HUES6 (cell line): ENCODE results near the gene SSBP3.
A peak's percentile ranks its signal among the peaks of the same experiment; 100 is the strongest.

Source experiments
- H3K27ac ChIP-seq: 2 replicates; pipeline ENCODE4 v1.7.0; 2013; ENCODE audit warnings: low read depth, mild to moderate bottlenecking, low read length, inconsistent platforms
- H3K27me3 ChIP-seq: 2 replicates; pipeline ENCODE4 v1.6.1; 2013; ENCODE audit warnings: low read length; ENCODE audit not compliant: control insufficient read depth, insufficient read depth
- H3K36me3 ChIP-seq: 2 replicates; pipeline ENCODE4 v1.6.1; 2013; ENCODE audit warnings: low read length; ENCODE audit not compliant: control insufficient read depth, insufficient read depth
- H3K4me1 ChIP-seq: 2 replicates; pipeline ENCODE4 v1.6.1; 2013; ENCODE audit warnings: low read length; ENCODE audit not compliant: control insufficient read depth, insufficient read depth
- H3K4me3 ChIP-seq: 2 replicates; pipeline ENCODE4 v1.5.1; 2013; ENCODE audit warnings: low read depth, low read length
- H3K9ac ChIP-seq: one replicate; pipeline ENCODE4 v1.6.1; 2013; ENCODE audit warnings: mild to moderate bottlenecking, low read length
- H3K9me3 ChIP-seq: 2 replicates; pipeline ENCODE4 v1.6.1; 2013; ENCODE audit warnings: low read depth, low read length; ENCODE audit not compliant: control insufficient read depth, insufficient read depth

Gene SSBP3

DNA sequence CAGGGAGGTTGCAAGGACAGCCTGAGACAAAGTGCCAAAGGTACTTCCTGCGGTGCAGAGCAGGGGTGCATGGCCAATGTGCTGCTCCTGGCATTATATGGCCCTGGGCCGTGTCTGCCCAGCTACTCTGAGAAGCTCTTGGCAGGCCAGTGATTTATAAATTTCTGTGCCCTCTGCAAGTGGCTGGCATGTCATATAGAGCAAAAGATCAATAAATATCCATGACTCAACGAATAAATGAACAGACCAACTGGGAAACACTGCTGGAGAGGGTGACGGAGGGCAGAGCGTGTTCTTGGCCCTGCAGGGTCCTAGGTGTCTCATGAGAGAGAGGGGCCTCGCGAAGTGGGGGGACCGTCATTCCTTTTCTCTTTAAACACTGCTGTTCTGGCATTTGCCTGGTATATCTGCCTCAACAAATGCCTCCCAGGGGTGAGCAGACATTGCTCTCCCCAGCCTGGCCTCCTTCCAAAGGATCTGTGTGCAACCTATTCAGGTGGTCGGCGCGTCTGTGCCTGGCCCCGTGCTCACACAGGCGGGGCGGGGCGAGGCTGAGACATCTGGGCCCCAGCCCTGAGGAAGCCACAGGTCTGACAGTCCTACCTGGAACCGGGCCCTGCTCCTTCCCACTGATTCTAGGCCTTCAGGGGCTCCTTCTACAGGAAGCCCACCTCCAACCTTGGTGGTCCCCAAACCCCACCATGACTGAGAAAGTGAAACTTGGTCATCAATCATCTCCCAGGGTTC is 123.9 kb downstream of the SSBP3 start:
- Histone ChIP-seq H3K4me3 (no peak overlapping the region), H3K36me3 (peaks cover 17% of the 10 kb centered on the region), H3K27me3 (no peaks in the 10 kb centered on the region), H3K9me3 (no peaks in the 10 kb centered on the region), H3K9ac (no peak overlapping the region), H3K27ac (no peak overlapping the region), H3K4me1 (peaks cover 38% of the 10 kb centered on the region)

DNA sequence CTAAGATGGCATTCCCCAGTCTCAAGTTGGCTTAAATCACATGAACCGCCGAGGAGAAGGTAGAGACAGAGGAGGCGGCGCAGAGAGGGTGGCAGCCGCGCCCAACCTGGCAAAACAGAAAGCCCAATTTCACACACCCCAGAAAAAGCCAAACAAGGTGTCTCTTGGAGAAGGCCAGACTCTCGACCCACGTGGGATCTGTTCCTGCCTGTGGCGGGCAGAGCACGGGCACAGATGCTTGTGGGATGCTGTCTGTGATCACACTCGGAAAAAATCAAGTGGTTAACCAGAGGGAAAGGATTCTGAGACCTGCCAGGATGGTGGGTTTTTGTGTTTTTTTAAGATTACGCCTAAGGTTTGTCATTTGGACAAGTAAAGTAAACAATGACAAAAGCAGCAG is 125.5 kb downstream of the SSBP3 start:
- no peaks in the 10 kb centered on the region for H3K27me3 ChIP-seq
- no peak overlapping the region for H3K9ac ChIP-seq
- H3K9me3 ChIP-seq = no peaks in the 10 kb centered on the region
- H3K4me3 ChIP-seq = no peak overlapping the region
- H3K36me3 ChIP-seq = peaks cover 17% of the 10 kb centered on the region
- peaks cover 26% of the 10 kb centered on the region for H3K4me1 ChIP-seq
- H3K27ac ChIP-seq = no peak overlapping the region

DNA sequence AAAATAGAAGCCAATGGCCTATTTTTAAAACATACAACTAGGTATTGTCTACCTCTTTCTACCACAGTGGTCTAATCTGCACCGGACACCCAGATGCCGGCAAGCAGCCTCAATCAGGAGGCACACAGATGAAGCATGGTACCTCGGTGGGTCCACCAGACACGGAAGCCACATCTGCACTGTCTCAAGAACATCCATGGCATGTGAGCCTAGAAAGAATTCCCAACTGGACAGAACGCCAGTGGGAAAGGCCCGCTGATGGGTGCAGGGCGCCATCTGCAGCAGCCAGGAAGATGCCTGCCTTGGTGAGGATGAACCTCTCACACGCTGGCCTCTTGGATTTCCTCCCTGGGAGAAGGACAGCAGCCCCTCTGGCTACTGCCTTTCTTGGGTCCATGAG is 126.7 kb downstream of the SSBP3 start:
- H3K27ac ChIP-seq = no peak overlapping the region
- no peak overlapping the region for H3K4me3 ChIP-seq
- no peaks in the 10 kb centered on the region for H3K27me3 ChIP-seq
- no peaks in the 10 kb centered on the region for H3K9me3 ChIP-seq
- H3K36me3 ChIP-seq = peaks cover 17% of the 10 kb centered on the region
- peaks cover 27% of the 10 kb centered on the region for H3K4me1 ChIP-seq
- no peak overlapping the region for H3K9ac ChIP-seq

DNA sequence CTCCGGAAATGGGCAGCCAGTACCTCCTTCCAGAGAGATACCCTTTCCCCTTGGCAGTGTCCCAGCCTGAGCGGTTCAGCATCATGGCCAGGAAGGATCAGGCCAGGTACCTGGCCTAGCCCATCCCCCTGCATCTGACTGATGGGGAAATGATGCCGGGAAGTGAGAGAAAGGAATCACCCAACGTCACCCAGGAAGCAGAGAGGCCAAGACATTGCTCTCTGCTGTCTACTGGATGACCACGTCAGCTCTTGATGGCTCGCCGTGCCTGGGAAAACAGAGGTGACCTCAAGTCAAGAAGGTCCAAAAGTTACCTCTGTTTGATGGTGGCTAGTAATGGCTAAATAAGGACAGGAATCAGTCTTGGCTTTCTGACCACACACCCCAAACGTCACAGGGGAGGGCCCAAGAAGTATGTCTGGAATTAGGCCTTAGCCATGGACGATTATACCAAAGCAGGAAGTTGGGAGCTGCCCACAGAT is 127.2 kb downstream of the SSBP3 start:
- H3K4me3 ChIP-seq = no peak overlapping the region
- peaks cover 29% of the 10 kb centered on the region for H3K4me1 ChIP-seq
- peaks cover 17% of the 10 kb centered on the region for H3K36me3 ChIP-seq
- H3K9ac ChIP-seq = no peak overlapping the region
- no peaks in the 10 kb centered on the region for H3K27me3 ChIP-seq
- no peaks in the 10 kb centered on the region for H3K9me3 ChIP-seq
- no peak overlapping the region for H3K27ac ChIP-seq

DNA sequence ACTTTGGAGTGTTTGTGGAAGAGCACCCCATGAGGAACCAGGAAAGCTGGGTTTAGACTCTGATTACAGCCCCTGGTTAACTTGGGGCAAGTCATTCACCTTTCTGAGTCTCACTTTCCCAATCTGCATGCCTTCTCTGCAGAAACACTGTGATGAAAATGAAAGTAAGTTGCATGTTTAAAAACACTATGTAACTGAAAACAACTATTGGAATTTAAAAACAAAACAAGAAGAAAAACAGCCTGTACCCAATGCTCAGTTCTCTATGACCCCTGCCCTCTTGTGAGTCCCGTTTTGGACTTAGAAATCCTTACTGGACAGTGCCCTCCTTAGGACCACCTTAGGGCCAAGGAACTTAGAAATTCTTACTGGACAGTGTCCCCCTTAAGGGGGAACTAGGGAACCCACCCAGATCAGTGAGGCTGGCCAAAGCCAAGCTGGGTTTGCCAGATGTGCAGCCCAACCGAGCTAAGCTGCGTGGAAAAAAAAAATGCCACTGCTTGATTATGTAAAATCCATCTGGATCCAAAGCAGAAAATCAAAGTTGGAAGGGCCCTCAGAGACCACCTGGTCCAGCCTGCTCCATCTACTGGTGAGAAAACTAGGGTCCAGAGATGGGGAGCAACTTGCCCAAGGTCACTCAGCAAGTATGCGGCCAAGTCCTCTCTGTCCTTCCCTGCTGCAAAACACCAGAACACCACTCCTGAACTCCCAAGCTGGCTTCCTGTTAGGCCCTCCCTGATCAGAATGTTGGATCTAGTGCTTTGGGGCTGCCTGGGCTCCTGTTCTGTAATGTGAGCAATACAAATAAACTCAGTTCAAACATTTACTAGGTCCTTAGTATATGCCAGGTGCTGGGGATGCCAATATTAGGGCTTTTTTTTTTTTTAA is 128.5 kb downstream of the SSBP3 start:
- no peak overlapping the region for H3K27ac ChIP-seq
- H3K36me3 ChIP-seq = peaks cover 17% of the 10 kb centered on the region
- H3K27me3 ChIP-seq = no peaks in the 10 kb centered on the region
- H3K9me3 ChIP-seq = no peaks in the 10 kb centered on the region
- H3K9ac ChIP-seq = no peak overlapping the region
- H3K4me3 ChIP-seq = no peak overlapping the region
- H3K4me1 ChIP-seq = peaks cover 34% of the 10 kb centered on the region

DNA sequence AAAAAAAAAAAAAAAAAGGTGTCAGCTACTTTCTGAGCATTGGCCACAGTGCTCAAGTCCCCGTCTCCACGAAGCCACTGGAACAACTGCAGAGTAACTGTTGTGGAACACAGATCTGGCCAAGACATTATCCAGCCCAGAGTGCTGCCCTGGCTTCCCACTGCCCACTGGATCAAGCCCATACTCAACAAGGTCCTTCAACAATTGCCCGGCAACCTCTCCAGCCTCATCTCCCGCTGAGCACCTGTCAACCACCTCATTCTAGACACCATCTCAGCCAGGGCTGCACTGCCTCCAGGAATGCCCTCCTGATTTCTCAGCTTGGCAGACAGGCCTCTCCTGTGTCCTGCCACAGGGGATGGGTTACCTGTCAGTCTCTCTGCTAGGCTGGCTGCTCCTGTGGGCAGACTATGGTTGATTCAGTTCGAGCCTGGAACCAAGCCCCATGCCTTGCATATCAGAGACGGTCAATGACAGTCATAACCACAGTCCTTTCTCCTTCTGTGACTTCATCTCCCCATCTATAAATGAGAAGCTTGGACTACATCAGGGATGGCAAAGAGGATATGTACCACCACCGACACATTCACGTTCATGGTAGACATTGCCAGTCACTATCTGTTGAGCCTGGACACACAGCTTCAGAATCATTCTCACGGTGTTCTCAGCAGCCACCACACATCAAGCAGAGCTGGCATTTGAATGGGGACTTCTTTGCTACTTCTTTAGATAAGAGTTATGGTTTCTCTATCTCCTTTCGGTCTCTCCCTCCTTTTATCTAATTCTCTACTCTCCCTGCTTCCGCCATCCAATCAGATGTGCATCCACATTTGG is 129.4 kb downstream of the SSBP3 start:
- no peak overlapping the region for H3K27ac ChIP-seq
- H3K4me1 ChIP-seq = peaks cover 36% of the 10 kb centered on the region
- no peaks in the 10 kb centered on the region for H3K27me3 ChIP-seq

DNA sequence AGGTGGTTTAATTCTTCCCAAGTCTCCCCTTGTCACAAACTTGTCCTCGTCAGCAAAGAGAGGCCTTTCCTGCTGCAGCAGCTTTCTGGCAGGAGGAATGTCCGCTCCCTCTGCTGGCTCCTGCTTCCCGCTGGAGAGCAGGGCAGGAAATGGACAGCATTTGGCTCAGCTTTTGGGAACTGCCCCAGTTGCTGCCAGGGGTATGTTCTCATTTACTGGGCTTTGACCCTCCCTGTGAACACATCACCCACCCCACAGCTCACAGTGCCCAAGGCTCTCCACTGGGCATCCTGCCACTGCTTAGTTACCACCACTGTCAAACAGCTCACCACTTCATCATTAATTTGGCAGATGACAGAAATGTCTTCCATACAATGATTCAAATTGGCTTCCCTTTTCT is 130.8 kb downstream of the SSBP3 start:
- Histone ChIP-seq H3K27me3 (no peaks in the 10 kb centered on the region), H3K9me3 (no peaks in the 10 kb centered on the region), H3K4me3 (no peak overlapping the region), H3K9ac (no peak overlapping the region), H3K27ac (no peak overlapping the region), H3K36me3 (peaks cover 15% of the 10 kb centered on the region), H3K4me1 (peaks cover 36% of the 10 kb centered on the region)

More for the DNA sequence above, 129.4 kb downstream of the SSBP3 start:
- H3K9ac ChIP-seq = no peak overlapping the region
- H3K36me3 ChIP-seq = peaks cover 17% of the 10 kb centered on the region
- H3K9me3 ChIP-seq = no peaks in the 10 kb centered on the region
- no peak overlapping the region for H3K4me3 ChIP-seq

DNA sequence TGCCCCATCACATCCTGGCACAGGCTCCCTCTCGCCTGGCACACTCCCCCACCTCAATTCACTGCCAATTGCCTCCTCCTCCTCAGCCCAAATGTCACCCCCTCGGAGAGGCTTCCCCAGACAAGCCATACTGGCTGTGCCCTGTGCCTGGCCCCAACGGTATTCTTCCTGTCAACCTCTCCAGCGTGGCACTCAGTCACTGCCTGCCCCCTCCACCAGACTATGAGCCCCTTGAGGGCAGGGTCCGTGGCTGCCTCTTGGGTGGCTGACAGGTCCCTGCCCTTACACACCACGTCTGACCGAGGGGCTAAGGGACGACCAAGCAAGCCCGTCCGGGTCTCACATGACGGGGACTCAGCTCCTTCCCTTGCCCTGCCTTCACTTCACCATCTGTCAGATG is 131.3 kb downstream of the SSBP3 start:
- H3K27ac ChIP-seq = no peak overlapping the region

DNA sequence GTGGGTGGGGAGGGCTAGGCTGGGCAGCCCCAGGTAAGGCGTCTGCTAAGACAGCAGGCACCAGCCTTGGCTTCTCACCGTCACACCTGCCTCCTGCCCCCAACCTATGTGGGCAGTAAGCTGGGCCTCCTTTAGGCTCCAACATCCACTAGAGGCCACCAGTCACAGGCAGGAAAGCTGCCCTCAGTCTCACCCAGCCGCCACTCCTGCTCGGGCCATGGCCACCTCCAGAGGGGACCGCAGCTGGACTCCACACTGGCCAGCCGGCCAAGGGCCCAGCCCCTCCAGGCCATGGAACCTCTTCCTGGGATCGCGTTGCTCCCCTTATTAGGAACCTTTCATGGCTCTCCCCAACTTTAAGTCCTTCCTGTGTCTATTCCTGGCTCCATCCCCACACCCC is 131.7 kb downstream of the SSBP3 start:
- Histone ChIP-seq H3K27ac (no peak overlapping the region), H3K4me3 (no peak overlapping the region), H3K9ac (no peak overlapping the region), H3K36me3 (peaks cover 6% of the 10 kb centered on the region), H3K27me3 (no peaks in the 10 kb centered on the region), H3K9me3 (no peaks in the 10 kb centered on the region), H3K4me1 (peaks cover 36% of the 10 kb centered on the region)

More for the DNA sequence above, 131.3 kb downstream of the SSBP3 start:
- H3K9ac ChIP-seq = no peak overlapping the region
- H3K4me3 ChIP-seq = no peak overlapping the region
- H3K36me3 ChIP-seq = peaks cover 10% of the 10 kb centered on the region
- H3K4me1 ChIP-seq = peaks cover 36% of the 10 kb centered on the region
- no peaks in the 10 kb centered on the region for H3K27me3 ChIP-seq
- H3K9me3 ChIP-seq = no peaks in the 10 kb centered on the region

DNA sequence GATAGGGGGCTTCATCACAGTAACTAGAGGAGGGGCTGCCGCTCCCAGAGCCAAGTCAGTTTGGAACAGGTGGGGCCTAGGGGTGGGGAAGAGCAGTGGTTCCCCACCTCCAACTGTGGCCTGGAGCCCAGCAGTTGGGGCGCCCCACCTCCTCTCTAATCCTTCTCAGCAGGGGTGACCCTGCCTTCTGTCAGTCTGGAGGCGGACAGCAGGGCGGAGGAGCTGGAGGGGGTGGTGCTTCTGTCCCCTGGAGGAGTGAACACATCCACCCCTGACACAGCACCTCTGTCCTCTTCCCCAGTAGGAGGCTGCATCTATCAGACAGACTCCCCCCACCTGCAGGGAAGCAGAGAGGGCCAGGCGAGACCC is 132.4 kb downstream of the SSBP3 start:
- H3K9ac ChIP-seq = peak overlapping the region; percentile 9
- H3K4me1 ChIP-seq = peaks cover 38% of the 10 kb centered on the region
- H3K27ac ChIP-seq = 0 out of 2 replicates have a peak overlapping the region, but pooled peaks have one; percentile 13
- H3K9me3 ChIP-seq = no peaks in the 10 kb centered on the region
- H3K36me3 ChIP-seq = peaks cover 4% of the 10 kb centered on the region; the same call in 1 of the 2 replicates
- no peak overlapping the region for H3K4me3 ChIP-seq
- no peaks in the 10 kb centered on the region for H3K27me3 ChIP-seq
